RWPE2 (cell line): ENCODE measurements around the gene DAPK2.

Source experiments
- ATAC-seq: fragments of 200-7000 bp; cut with Tn5 transposase; 3 replicates; pipeline ENCODE4 v1.9.1; 2021; ENCODE audit warnings: low read depth
- DNase-seq: peaks from one replicate; pipeline ENCODE4 v3.0.0-alpha.2; 2020; ENCODE audit warnings: low spot score
- H3K27ac ChIP-seq: fragments of 450-650 bp; 2 replicates; pipeline ENCODE4 v1.5.1; 2017; ENCODE audit warnings: mild to moderate bottlenecking; ENCODE audit not compliant: poor library complexity, severe bottlenecking
- H3K27me3 ChIP-seq: fragments of 250-450 bp; sonication (Bioruptor Pico); 2 replicates; pipeline ENCODE4 v1.5.1; 2021; ENCODE audit warnings: mild to moderate bottlenecking, moderate library complexity; ENCODE audit not compliant: insufficient read depth, poor library complexity, severe bottlenecking
- H3K36me3 ChIP-seq: fragments of 250-450 bp; sonication (Bioruptor Pico); 2 replicates; pipeline ENCODE4 v1.5.1; 2020; ENCODE audit warnings: low read depth, mild to moderate bottlenecking, moderate library complexity
- H3K4me1 ChIP-seq: fragments of 250-450 bp; sonication (Bioruptor Pico); 2 replicates; pipeline ENCODE4 v1.5.1; 2021; ENCODE audit warnings: mild to moderate bottlenecking, moderate library complexity; ENCODE audit not compliant: insufficient read depth, poor library complexity, severe bottlenecking
- H3K4me3 ChIP-seq: fragments of 250-450 bp; sonication (Bioruptor Pico); 2 replicates; pipeline ENCODE4 v1.5.1; 2021; ENCODE audit warnings: mild to moderate bottlenecking, moderate library complexity; ENCODE audit not compliant: severe bottlenecking
- H3K9me3 ChIP-seq: fragments of 250-450 bp; sonication (Bioruptor Pico); 2 replicates; pipeline ENCODE4 v1.5.1; 2021; ENCODE audit warnings: mild to moderate bottlenecking, moderate library complexity; ENCODE audit not compliant: severe bottlenecking
- CTCF ChIP-seq: fragments of 450-650 bp; IDR thresholded peaks from one replicate; pipeline ENCODE4 v1.5.1; 2017; ENCODE audit warnings: mild to moderate bottlenecking, moderate library complexity; ENCODE audit not compliant: poor library complexity, severe bottlenecking

DAPK2 gene

DNA sequence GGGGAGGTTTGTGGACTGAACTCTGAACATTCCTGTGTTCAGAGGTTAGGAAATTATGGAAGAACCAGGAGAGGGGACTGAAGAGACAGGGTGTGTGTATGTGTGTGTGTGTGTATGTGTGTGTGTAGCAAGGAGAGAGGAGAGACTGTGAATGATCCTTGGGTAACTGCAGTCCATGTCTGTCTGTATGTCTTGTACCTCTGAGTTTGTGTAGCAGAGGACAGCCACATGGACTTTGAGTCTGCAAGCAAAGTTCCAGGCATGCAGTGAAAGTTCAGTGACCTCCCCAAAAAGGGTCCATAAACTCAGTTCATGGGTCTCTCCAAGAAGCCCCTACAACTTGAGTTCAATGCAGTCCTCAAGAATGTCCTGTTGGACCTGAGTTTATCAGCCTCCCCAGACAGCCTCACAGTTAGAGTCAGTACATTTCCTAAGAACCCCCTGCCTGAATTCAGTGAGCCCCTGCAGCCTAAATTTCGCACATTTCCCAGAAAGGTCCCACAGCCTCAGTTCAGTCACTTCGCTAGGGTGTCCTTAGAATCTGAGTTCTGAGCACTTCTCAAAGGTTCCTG lies 184.3 kb downstream of the DAPK2 start:
- no peaks in the 10 kb centered on the region for H3K27me3 ChIP-seq
- DNase-seq (no peak), ATAC-seq (no peak)
- H3K9me3 ChIP-seq = no peaks in the 10 kb centered on the region
- no peak overlapping the region for H3K4me3 ChIP-seq
- H3K4me1 ChIP-seq = no peaks in the 10 kb centered on the region
- no peak overlapping the region for H3K27ac ChIP-seq
- H3K36me3 ChIP-seq = no peaks in the 10 kb centered on the region
- no peak for TF ChIP-seq CTCF

DNA sequence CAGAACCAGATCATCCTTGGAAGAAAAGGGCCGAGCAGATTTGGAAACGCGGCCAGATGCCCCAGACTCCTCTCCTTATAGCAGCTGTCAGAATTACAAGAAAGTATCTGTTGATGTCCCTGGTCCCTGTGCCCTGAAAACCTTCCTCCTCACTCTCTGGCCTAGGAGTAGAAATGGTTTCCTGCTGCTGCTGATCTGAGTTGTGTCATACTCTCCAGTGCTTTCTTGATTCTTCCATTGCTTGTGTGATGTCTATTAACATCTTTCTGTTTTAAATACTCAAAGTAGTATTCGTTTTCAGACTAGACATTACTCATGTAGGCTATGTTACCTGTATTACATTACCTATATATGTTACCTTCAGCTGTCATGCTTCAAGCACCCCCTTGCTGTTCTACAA lies 185.7 kb downstream of the DAPK2 start:
- H3K4me1 ChIP-seq = no peaks in the 10 kb centered on the region
- H3K36me3 ChIP-seq = no peaks in the 10 kb centered on the region
- no peaks in the 10 kb centered on the region for H3K27me3 ChIP-seq
- no peak for ATAC-seq
- no peak for DNase-seq
- H3K4me3 ChIP-seq = no peak overlapping the region
- no peak for TF ChIP-seq CTCF
- H3K27ac ChIP-seq = no peak overlapping the region
- no peaks in the 10 kb centered on the region for H3K9me3 ChIP-seq

DNA sequence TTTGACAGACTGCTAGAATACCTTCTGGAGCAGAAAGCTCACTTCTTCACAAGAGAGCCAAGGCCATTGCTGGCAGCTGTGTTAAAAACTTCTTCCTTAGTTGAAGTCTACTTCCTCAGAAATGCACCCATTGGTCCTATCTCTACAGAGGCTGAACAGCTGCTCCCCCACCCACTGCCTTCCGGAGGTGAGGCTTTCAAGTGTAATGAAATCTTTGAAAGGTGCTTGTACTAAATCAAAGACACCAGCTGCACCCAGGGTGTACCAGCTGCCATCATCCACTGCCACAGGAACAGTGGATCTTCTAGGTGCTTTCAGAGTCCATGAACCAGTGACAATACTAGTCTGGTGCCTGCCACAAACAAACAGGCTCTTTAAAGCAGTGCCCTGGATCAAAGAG lies 186.1 kb downstream of the DAPK2 start:
- no peaks in the 10 kb centered on the region for H3K27me3 ChIP-seq
- H3K36me3 ChIP-seq = no peaks in the 10 kb centered on the region
- no peaks in the 10 kb centered on the region for H3K4me1 ChIP-seq
- H3K4me3 ChIP-seq = no peak overlapping the region
- no peaks in the 10 kb centered on the region for H3K9me3 ChIP-seq
- DNase-seq = no peak
- H3K27ac ChIP-seq = no peak overlapping the region
- no peak for TF ChIP-seq CTCF
- ATAC-seq = no peak

DNA sequence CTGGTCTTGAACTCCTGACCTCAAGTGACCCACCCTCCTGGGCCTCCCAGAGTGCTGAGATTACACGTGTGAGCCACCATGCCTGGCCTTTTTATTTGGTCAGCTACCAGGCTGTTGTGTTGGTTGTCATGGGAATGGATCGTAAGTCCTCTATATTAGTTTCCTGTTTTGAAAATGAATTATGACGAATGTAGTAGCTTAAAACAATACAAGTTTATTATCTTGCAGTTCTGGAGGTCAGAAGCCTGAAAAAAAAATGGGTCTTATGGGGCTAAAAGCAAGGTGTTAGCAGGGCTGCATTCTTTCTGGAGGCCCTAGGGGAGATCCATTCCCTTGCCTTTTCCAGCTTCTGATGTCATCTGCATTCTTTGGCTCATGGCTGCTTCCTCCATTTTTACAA lies 187.4 kb downstream of the DAPK2 start:
- ATAC-seq (no peak), DNase-seq (no peak)
- TF ChIP-seq CTCF = no peak
- Histone ChIP-seq H3K27me3 (no peaks in the 10 kb centered on the region), H3K4me3 (no peak overlapping the region), H3K9me3 (no peaks in the 10 kb centered on the region), H3K36me3 (no peaks in the 10 kb centered on the region), H3K27ac (no peak overlapping the region), H3K4me1 (no peaks in the 10 kb centered on the region)

- DNase-seq (no peak), ATAC-seq (no peak)
- H3K4me1 ChIP-seq = no peaks in the 10 kb centered on the region
- no peaks in the 10 kb centered on the region for H3K27me3 ChIP-seq
- TF ChIP-seq CTCF = no peak
- no peaks in the 10 kb centered on the region for H3K9me3 ChIP-seq
- no peak overlapping the region for H3K4me3 ChIP-seq
- no peak overlapping the region for H3K27ac ChIP-seq
- H3K36me3 ChIP-seq = no peaks in the 10 kb centered on the region
Measured at GRCh38 chr15:63858448-63858847, 187.8 kb downstream of the DAPK2 start.
